Stimulated activated CD4-positive, alpha-beta T cell treated with anti-CD3 and anti-CD28 coated beads, Interleukin-2, amount 100 ng/mL, for 4 hours (primary cell): Measurements from ENCODE around the gene SPATA31C1.
"Not testable (repeated sequence)": the region's sequence is repeated elsewhere in the genome, so short reads cannot be mapped to it uniquely, and the experiment has no call there.

Experiments
- DNase-seq: peaks from one replicate; pipeline ENCODE4 v3.0.0-alpha.2; 2020; ENCODE audit warnings: low read depth

Gene SPATA31C1

GRCh38 chr9:87917662-87918061 lies at the start of gene SPATA31C1:
Gene SPATA31C1 (plus strand): TSS chr9:87917962.
- DNase-seq = not testable (repeated sequence)

- DNase-seq = no peak
These were observed 49.6 kb upstream of the SPATA31C1 start for GRCh38 chr9:87868175-87868574.

- DNase-seq = no peak
These were observed 49.1 kb upstream of the SPATA31C1 start for GRCh38 chr9:87868635-87869034.

- no peak for DNase-seq
These were observed 48.7 kb upstream of the SPATA31C1 start for GRCh38 chr9:87869082-87869481.

- no peak for DNase-seq
These were observed 46.2 kb upstream of the SPATA31C1 start for GRCh38 chr9:87871425-87872078.

GRCh38 chr9:87872079-87872624 lies 45.6 kb upstream of the SPATA31C1 start:
- DNase-seq = no peak

GRCh38 chr9:87873607-87874303 lies 44.0 kb upstream of the SPATA31C1 start:
- no peak for DNase-seq

GRCh38 chr9:87874304-87874623 lies 43.5 kb upstream of the SPATA31C1 start:
- no peak for DNase-seq

GRCh38 chr9:87875060-87875459 lies 42.7 kb upstream of the SPATA31C1 start:
- DNase-seq = no peak

- DNase-seq = no peak
These were observed 41.8 kb upstream of the SPATA31C1 start for GRCh38 chr9:87875831-87876545.

GRCh38 chr9:87876708-87877107 lies 41.1 kb upstream of the SPATA31C1 start:
- DNase-seq = no peak

- no peak for DNase-seq
These were observed 38.7 kb upstream of the SPATA31C1 start for GRCh38 chr9:87878989-87879511.

GRCh38 chr9:87880116-87880515 lies 37.6 kb upstream of the SPATA31C1 start:
- no peak for DNase-seq

GRCh38 chr9:87880683-87881082 lies 37.1 kb upstream of the SPATA31C1 start:
- no peak for DNase-seq

GRCh38 chr9:87882627-87883026 lies 35.1 kb upstream of the SPATA31C1 start, which contains the start of gene SPATA31E1:
Gene SPATA31E1 (plus strand): TSS chr9:87882877. CDS start chr9:87882892, 15 bp downstream.
- DNase-seq = no peak

- no peak for DNase-seq
These were observed 34.5 kb upstream of the SPATA31C1 start for GRCh38 chr9:87883274-87883673.

- no peak for DNase-seq
These were observed 33.8 kb upstream of the SPATA31C1 start for GRCh38 chr9:87883990-87884389.

GRCh38 chr9:87884578-87885459 lies 32.9 kb upstream of the SPATA31C1 start:
- DNase-seq = no peak

GRCh38 chr9:87885484-87886189 lies 32.1 kb upstream of the SPATA31C1 start:
- no peak for DNase-seq

GRCh38 chr9:87886210-87886932 lies 31.4 kb upstream of the SPATA31C1 start:
- no peak for DNase-seq
